DND-41 (cell line): ENCODE data around the gene DQX1.

Experiments
- ATAC-seq: fragments of 200-7000 bp; cut with Tn5 transposase; 3 replicates; pipeline ENCODE4 v1.9.1; 2021; ENCODE audit warnings: low read depth; ENCODE audit not compliant: insufficient read depth
- DNase-seq: peaks from one replicate; pipeline ENCODE4 v3.0.0-alpha.2; 2020
- H2AFZ ChIP-seq: 2 replicates; pipeline ENCODE4 v1.6.0; 2012; ENCODE audit warnings: low read depth, low read length
- H3K27ac ChIP-seq: 2 replicates; pipeline ENCODE4 v1.5.1; 2012; ENCODE audit warnings: low read length, inconsistent platforms
- H3K27me3 ChIP-seq: fragments of 200-600 bp; sonication (generic); 2 replicates; pipeline ENCODE4 v1.6.0; 2012; ENCODE audit warnings: low read length, mild to moderate bottlenecking, inconsistent platforms; ENCODE audit not compliant: insufficient read depth, poor library complexity
- H3K36me3 ChIP-seq: 2 replicates; pipeline ENCODE4 v1.5.1; 2012; ENCODE audit warnings: low read length, inconsistent platforms; ENCODE audit not compliant: insufficient read depth
- H3K4me1 ChIP-seq: 2 replicates; pipeline ENCODE4 v1.5.1; 2012; ENCODE audit warnings: mild to moderate bottlenecking, low read length; ENCODE audit not compliant: insufficient read depth
- H3K4me2 ChIP-seq: 2 replicates; pipeline ENCODE4 v1.6.0; 2012; ENCODE audit warnings: mild to moderate bottlenecking, moderate library complexity, low read length, inconsistent platforms; ENCODE audit not compliant: insufficient read depth
- H3K4me3 ChIP-seq, 2 experiments: fragments of 200-600 bp in 1 of 2; shearing (Covaris generic) in 1 of 2; 2 replicates each; pipeline ENCODE4 v1.5.1; 2012 to 2016; ENCODE audit warnings: inconsistent platforms in 2 of 2, low read length in 2 of 2, mild to moderate bottlenecking in 2 of 2, low read depth in 1 of 2, moderate library complexity in 1 of 2
- H3K79me2 ChIP-seq: 2 replicates; pipeline ENCODE4 v1.6.0; 2012; ENCODE audit warnings: low read length, inconsistent platforms; ENCODE audit not compliant: insufficient read depth
- H3K9ac ChIP-seq: 2 replicates; pipeline ENCODE4 v1.6.0; 2012; ENCODE audit warnings: low read depth, mild to moderate bottlenecking, inconsistent platforms, low read length, moderate library complexity
- H3K9me3 ChIP-seq: 2 replicates; pipeline ENCODE4 v1.5.1; 2012; ENCODE audit warnings: low read length, moderate library complexity, mild to moderate bottlenecking, inconsistent platforms; ENCODE audit not compliant: insufficient read depth, severe bottlenecking
- H4K20me1 ChIP-seq: 2 replicates; pipeline ENCODE4 v1.6.0; 2012; ENCODE audit warnings: low read length; ENCODE audit not compliant: insufficient read depth
- EZH2 ChIP-seq: IDR thresholded peaks from 3 replicates; pipeline ENCODE4 v1.6.1; 2012; ENCODE audit warnings: borderline replicate concordance, low read depth, mild to moderate bottlenecking, moderate library complexity, low read length, inconsistent platforms; ENCODE audit not compliant: severe bottlenecking
- TF ChIP-seq, protein P1 (sequence below): IDR thresholded peaks from 2 replicates; pipeline ENCODE4 v1.5.1; 2012; ENCODE audit warnings: borderline replicate concordance, low read length, moderate library complexity, mild to moderate bottlenecking; ENCODE audit not compliant: poor library complexity, severe bottlenecking; ENCODE audit errors: extremely low read depth

Gene DQX1

DNA sequence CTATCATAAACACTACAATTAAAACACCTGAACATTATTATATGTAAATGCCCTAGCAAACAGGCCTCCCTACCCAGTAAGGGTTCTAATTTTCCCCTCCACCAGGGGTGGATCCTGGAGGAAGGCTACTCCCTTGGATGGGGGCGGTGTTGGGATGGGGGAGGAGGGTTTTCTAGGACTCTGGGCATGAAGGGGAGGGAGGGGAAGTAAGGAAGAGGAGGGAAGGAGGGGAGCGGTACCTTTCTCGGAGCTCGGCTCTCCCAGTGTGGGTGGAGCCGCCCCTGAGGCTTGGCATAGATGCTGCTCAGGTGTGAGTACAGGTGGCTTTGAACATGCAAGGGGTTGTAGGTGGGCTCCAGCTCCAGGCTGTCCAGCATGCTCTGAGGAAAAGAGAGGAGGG lies 33.9 kb upstream of the DQX1 start:
- H3K27me3 ChIP-seq = peaks cover 9% of the 10 kb centered on the region
- TF ChIP-seq, protein P1, sequence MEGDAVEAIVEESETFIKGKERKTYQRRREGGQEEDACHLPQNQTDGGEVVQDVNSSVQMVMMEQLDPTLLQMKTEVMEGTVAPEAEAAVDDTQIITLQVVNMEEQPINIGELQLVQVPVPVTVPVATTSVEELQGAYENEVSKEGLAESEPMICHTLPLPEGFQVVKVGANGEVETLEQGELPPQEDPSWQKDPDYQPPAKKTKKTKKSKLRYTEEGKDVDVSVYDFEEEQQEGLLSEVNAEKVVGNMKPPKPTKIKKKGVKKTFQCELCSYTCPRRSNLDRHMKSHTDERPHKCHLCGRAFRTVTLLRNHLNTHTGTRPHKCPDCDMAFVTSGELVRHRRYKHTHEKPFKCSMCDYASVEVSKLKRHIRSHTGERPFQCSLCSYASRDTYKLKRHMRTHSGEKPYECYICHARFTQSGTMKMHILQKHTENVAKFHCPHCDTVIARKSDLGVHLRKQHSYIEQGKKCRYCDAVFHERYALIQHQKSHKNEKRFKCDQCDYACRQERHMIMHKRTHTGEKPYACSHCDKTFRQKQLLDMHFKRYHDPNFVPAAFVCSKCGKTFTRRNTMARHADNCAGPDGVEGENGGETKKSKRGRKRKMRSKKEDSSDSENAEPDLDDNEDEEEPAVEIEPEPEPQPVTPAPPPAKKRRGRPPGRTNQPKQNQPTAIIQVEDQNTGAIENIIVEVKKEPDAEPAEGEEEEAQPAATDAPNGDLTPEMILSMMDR = no peak
- TF ChIP-seq EZH2 = no peak

GRCh38 chr2:74558284-74559230 lies 32.5 kb upstream of the DQX1 start:
- DNase-seq = no peak
- Histone ChIP-seq H3K4me1 (peaks cover 20% of the 10 kb centered on the region), H3K27me3 (peaks cover 9% of the 10 kb centered on the region), H4K20me1 (peaks cover 14% of the 10 kb centered on the region; the same call in 1 of the 2 replicates), H3K9ac (no peak overlapping the region), H3K9me3 (no peaks in the 10 kb centered on the region), H3K4me3 (no peak overlapping the region), H3K36me3 (peaks cover 11% of the 10 kb centered on the region), H3K79me2 (peaks cover 13% of the 10 kb centered on the region), H3K4me2 (no peak overlapping the region), H3K27ac (no peak overlapping the region), H2AFZ (no peak overlapping the region)
- TF ChIP-seq EZH2 = no peak
- TF ChIP-seq, protein P1 = no peak
- no peak for ATAC-seq

More for the DNA sequence above, 33.9 kb upstream of the DQX1 start:
- H3K27ac ChIP-seq = no peak overlapping the region
- H3K36me3 ChIP-seq = peaks cover 11% of the 10 kb centered on the region
- peaks cover 13% of the 10 kb centered on the region for H3K4me1 ChIP-seq
- H3K9me3 ChIP-seq = no peaks in the 10 kb centered on the region
- H4K20me1 ChIP-seq = peaks cover 14% of the 10 kb centered on the region; the same call in 1 of the 2 replicates
- no peak for DNase-seq
- no peak overlapping the region for H3K4me2 ChIP-seq
- no peak overlapping the region for H2AFZ ChIP-seq
- H3K9ac ChIP-seq = no peak overlapping the region
- ATAC-seq = no peak
- H3K79me2 ChIP-seq = peaks cover 9% of the 10 kb centered on the region
- H3K4me3 ChIP-seq = no peak overlapping the region

GRCh38 chr2:74556831-74557370 lies 30.9 kb upstream of the DQX1 start:
- Histone ChIP-seq H3K27ac (no peak overlapping the region), H2AFZ (no peak overlapping the region), H3K4me1 (peaks cover 22% of the 10 kb centered on the region), H3K9ac (no peak overlapping the region), H3K4me2 (no peak overlapping the region), H3K36me3 (peaks cover 11% of the 10 kb centered on the region), H3K27me3 (peaks cover 7% of the 10 kb centered on the region), H3K9me3 (no peaks in the 10 kb centered on the region), H4K20me1 (peaks cover 14% of the 10 kb centered on the region; the same call in 1 of the 2 replicates), H3K79me2 (peaks cover 13% of the 10 kb centered on the region), H3K4me3 (no peak overlapping the region)
- no peak for ATAC-seq
- DNase-seq = no peak
- no peak for TF ChIP-seq EZH2
- TF ChIP-seq, protein P1 = no peak
